ENCODE results near the gene ISYNA1.

The ISYNA1 gene

GRCh38 chr19:18453269-18454024, 15.5 kb upstream of the ISYNA1 start:
- ATAC-seq (no peak), DNase-seq (no peak)
- no peak overlapping the region for H3K4me3 Mint-ChIP-seq
- peaks cover 15% of the 10 kb centered on the region for H3K4me1 Mint-ChIP-seq
- no peaks in the 10 kb centered on the region for H3K9me3 Mint-ChIP-seq
- H3K27ac Mint-ChIP-seq, result no peak overlapping the region
- no peaks in the 10 kb centered on the region for H3K27me3 Mint-ChIP-seq

DNA sequence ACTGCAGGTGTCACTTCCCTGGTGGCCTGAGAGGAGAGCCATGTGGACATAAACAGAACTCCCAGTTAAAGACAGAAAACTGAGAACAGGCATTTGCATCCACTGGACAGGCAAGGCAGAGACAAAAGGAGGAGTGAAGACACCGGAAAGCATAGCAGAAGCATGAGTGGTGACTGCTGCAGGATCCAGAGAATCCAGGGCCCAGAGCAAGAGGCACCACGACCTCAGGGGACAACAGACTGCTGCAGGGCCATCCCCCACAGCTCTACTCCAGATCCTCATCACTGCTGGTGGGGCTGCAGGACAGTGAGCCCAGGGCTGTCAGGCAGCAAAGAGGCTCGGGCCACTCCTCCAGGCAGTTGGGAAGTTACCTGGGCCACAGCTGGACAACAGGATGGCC, 14.5 kb upstream of the ISYNA1 start:
- Mint-ChIP-seq H3K27ac (no peak overlapping the region), H3K9me3 (no peaks in the 10 kb centered on the region), H3K4me1 (peaks cover 15% of the 10 kb centered on the region), H3K27me3 (no peaks in the 10 kb centered on the region), H3K4me3 (no peak overlapping the region)
- DNase-seq (no peak), ATAC-seq (no peak)

DNA sequence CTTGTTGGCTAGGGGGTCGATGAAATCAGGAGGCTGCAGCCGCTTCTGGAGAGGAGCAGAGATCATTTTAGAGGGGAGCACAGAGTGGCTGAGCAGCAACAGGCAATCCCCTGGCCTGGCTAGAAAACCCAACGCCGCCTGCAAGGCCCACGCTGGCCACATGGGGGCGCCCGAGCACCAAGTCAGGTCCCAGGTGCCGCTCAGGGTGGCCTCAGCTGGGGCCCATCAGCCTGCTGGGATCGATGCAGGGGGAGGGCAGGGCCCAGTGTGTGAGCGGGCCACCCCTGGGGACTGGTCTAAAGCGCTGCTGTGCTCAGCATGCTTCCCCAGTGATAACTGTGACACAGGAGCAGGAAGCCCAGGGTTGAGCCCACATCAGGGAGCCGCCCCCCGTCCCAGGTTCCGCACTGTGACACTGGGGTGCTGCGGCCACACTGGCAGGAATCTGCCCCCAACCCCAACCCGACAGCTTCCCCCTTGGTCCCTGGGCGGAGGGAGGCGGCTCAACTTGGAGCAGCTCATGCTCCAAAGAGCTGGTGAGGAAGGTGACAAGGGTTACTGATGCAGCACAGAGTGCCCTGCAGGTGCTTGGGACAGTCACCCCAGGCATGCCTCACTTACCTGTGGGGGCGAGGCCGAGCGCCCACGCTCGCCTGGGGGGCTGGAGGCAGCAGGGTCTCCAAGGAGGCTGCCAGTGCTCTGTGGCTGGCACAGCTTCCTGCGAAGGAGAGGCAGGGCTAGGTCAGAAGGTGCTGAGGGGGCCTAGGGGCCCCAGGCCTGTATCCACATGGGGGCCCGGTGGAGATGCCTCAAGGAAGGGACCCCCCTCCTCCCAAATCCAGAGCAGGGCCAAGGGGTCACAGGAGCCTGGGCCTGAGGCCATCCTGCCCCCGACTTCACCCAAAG, 13.3 kb upstream of the ISYNA1 start:
- peak; percentile 86 to 89 for DNase-seq
- no peaks in the 10 kb centered on the region for H3K27me3 Mint-ChIP-seq
- peak overlapping the region in 1 of 2 donors; percentile 68 for H3K27ac Mint-ChIP-seq
- peaks cover 15% of the 10 kb centered on the region for H3K4me1 Mint-ChIP-seq
- H3K9me3 Mint-ChIP-seq, result no peaks in the 10 kb centered on the region
- H3K4me3 Mint-ChIP-seq, result no peak overlapping the region
- ATAC-seq, result peak; percentile 91

GRCh38 chr19:18450021-18450930, 12.3 kb upstream of the ISYNA1 start:
- ATAC-seq, result peak; percentile 29

DNA sequence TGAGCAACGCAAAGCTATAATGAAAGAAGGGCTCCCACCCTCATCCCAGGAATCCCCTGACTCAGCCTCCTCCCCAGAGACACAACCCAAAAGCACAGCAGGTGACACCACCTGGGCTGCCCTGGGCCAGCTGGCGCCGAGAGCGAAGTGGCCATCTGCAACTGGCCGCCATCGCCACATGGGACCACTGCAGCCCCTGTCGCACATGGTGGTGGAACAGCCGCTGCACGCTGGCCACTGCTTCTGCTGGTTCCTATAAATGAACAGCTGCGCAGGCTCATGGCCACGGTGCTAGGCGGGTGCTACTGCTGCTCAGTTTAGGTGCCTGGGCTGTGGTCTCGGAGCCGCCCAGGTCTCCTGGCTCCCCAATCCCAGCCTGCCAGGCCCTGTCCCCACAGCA, 11.6 kb upstream of the ISYNA1 start:
- H3K27me3 Mint-ChIP-seq, result no peaks in the 10 kb centered on the region
- no peak for ATAC-seq
- H3K9me3 Mint-ChIP-seq, result no peaks in the 10 kb centered on the region
- H3K27ac Mint-ChIP-seq, result peak overlapping the region in 1 of 2 donors; percentile 80
- H3K4me1 Mint-ChIP-seq, result peaks cover 15% of the 10 kb centered on the region
- DNase-seq, result no peak
- no peak overlapping the region for H3K4me3 Mint-ChIP-seq

More at GRCh38 chr19:18450021-18450930, 12.3 kb upstream of the ISYNA1 start:
- Mint-ChIP-seq H3K4me1 (peaks cover 15% of the 10 kb centered on the region), H3K27me3 (no peaks in the 10 kb centered on the region), H3K9me3 (no peaks in the 10 kb centered on the region), H3K27ac (peak overlapping the region in 1 of 2 donors; percentile 68), H3K4me3 (no peak overlapping the region)
- DNase-seq, result no peak

DNA sequence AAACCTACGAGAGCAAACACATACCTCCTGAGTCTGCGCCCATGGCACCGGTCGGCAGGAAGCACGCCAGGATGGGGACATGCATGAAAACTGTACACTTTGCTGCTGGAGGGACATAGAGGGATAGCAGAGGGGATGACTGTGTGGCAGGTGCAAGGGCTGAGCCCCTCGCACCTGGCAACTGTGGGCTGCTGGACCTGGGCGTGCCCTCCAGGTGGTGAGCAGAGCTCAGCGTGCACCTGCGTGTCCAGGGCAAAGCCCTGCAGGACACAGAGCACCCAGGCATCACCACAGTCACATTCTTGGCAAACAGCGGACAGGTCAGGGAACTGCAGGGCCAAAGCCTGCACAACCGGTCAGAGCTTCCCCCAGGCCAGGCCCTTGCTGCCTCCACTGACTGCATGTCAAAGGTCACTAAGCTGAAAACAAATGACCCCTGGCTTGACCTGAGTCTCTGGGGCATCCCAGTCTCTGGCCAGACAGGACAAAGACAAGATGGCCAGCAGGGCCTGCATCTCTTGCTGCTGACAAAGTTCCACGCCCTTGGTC, 9.0 kb upstream of the ISYNA1 start:
- DNase-seq, result no peak
- Mint-ChIP-seq H3K9me3 (peaks cover 6 to 9% of the 10 kb centered on the region in 2 donors), H3K4me1 (peaks cover 34% of the 10 kb centered on the region), H3K27ac (no peak overlapping the region), H3K4me3 (no peak overlapping the region), H3K27me3 (no peaks in the 10 kb centered on the region)
- ATAC-seq, result no peak

DNA sequence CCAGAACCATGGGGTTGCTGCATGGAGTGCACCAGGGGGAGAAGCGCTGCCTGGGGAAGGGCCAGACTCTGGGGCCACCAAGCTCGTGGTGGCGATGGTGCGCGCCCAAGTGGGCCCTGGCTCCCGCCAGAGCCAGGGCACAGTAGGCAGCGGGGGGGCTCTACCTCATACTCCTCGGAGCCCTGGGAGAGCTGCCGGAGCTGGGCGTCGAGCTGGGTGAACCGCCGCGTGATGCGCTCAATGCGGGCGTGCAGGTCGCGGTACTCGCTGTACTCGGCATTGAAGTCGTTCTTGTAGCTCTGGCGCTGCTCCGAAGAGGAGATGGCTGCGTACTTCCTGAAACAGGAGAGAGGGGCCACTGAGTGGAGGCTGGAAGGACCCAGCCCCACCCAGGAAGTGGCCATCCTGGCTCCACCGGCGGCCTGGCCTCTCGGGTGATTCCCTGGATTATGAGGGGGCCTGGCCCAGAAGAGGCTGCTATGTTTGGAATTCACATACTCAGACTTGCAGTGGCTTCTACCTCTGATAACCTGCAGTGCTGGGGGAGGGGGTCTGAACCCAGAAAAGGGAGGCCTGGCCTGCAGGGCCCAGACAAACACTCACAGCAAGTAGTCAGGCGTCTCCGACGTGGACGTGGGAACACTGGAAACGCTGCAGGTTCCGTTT, 8.3 kb upstream of the ISYNA1 start:
- ATAC-seq, result no peak
- no peak for DNase-seq
- peak overlapping the region in 1 of 2 donors; percentile 48 for H3K27ac Mint-ChIP-seq

GRCh38 chr19:18445262-18445948, 7.5 kb upstream of the ISYNA1 start:
- peaks cover 38% of the 10 kb centered on the region for H3K4me1 Mint-ChIP-seq
- H3K27me3 Mint-ChIP-seq, result no peaks in the 10 kb centered on the region
- ATAC-seq (no peak), DNase-seq (no peak)
- peaks cover 6 to 9% of the 10 kb centered on the region in 2 donors for H3K9me3 Mint-ChIP-seq
- no peak overlapping the region for H3K4me3 Mint-ChIP-seq
- peak overlapping the region in 1 of 2 donors; percentile 42 for H3K27ac Mint-ChIP-seq

More for the DNA sequence above, 8.3 kb upstream of the ISYNA1 start:
- peaks cover 6 to 9% of the 10 kb centered on the region in 2 donors for H3K9me3 Mint-ChIP-seq
- H3K4me1 Mint-ChIP-seq, result peaks cover 39% of the 10 kb centered on the region
- H3K27me3 Mint-ChIP-seq, result no peaks in the 10 kb centered on the region
- no peak overlapping the region for H3K4me3 Mint-ChIP-seq

- Mint-ChIP-seq H3K4me1 (peaks cover 37% of the 10 kb centered on the region), H3K9me3 (peaks cover 6 to 9% of the 10 kb centered on the region in 2 donors), H3K27me3 (no peaks in the 10 kb centered on the region), H3K27ac (no peak overlapping the region), H3K4me3 (no peak overlapping the region)
- ATAC-seq (no peak), DNase-seq (no peak)
These were observed 6.6 kb upstream of the ISYNA1 start for GRCh38 chr19:18444513-18444912.

DNA sequence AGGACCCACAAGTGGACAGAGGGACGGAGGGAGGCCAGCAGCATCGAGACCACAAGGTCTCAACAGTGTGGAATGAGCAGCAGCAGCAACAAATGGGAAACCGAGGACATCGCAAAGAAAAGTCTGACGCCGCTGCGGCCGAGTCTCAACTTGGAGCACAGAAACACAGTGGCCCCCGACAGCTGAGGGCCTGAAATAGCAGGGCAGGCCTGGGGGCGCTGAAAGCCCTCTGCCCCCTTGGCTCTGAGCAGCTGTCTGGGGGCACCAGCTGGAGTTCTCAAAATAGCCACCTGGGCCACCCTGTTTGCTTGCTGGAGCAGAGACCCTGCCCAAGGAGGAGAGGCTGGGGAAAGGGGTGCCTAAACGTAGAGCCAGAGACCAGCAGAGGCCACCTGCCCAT, 5.9 kb upstream of the ISYNA1 start:
- no peak overlapping the region for H3K27ac Mint-ChIP-seq
- H3K9me3 Mint-ChIP-seq, result peaks cover 6 to 9% of the 10 kb centered on the region in 2 donors
- peaks cover 44% of the 10 kb centered on the region for H3K4me1 Mint-ChIP-seq
- no peak for ATAC-seq
- no peaks in the 10 kb centered on the region for H3K27me3 Mint-ChIP-seq
- DNase-seq, result no peak
- no peak overlapping the region for H3K4me3 Mint-ChIP-seq

DNA sequence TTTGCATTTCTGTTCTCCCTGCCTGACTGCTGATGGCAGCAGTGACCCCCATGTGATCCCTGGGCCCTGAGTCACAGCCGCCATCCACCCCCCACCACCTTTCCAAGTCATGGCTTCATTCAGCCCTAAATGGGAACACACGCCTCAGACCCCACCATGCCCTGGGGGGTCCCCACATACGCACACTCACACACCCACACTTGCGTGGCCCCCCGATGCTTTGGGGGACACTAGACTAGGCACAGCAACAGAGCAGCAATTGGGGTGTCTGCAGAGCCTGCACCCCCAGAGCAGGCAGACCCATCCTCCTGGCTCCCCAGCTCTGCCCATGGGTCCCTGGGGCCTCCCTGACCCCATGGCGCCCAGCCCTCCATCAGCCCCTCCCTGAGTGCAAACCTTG, 5.5 kb upstream of the ISYNA1 start:
- Mint-ChIP-seq H3K27ac (no peak overlapping the region), H3K9me3 (peaks cover 6 to 9% of the 10 kb centered on the region in 2 donors), H3K4me3 (no peak overlapping the region), H3K4me1 (peaks cover 48% of the 10 kb centered on the region), H3K27me3 (no peaks in the 10 kb centered on the region)
- ATAC-seq (no peak), DNase-seq (no peak)

DNA sequence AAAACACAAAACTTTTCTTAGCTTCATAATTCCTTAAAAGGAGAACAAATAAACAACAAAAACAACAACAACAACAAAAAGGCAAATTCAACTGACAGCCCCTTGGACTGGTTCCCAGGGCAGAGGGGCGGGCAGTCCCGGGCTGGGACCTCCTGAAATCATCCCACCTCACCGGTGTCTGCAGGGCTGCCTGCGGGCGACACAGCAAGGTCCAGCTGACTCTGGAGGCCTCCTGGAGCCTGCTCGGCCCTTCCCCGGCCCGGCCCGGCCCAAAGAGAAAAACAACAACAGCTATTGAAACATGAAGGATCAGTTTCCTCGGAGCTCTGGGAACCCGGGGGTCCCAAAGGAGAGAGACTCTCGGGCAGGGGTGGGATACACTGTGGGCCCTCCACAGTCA, 5.0 kb upstream of the ISYNA1 start:
- no peak for ATAC-seq
- H3K27ac Mint-ChIP-seq, result peak overlapping the region; percentile 21 to 58
- no peaks in the 10 kb centered on the region for H3K27me3 Mint-ChIP-seq
- DNase-seq, result no peak
- peaks cover 50% of the 10 kb centered on the region for H3K4me1 Mint-ChIP-seq
- no peak overlapping the region for H3K4me3 Mint-ChIP-seq
- H3K9me3 Mint-ChIP-seq, result peaks cover 6 to 9% of the 10 kb centered on the region in 2 donors

DNA sequence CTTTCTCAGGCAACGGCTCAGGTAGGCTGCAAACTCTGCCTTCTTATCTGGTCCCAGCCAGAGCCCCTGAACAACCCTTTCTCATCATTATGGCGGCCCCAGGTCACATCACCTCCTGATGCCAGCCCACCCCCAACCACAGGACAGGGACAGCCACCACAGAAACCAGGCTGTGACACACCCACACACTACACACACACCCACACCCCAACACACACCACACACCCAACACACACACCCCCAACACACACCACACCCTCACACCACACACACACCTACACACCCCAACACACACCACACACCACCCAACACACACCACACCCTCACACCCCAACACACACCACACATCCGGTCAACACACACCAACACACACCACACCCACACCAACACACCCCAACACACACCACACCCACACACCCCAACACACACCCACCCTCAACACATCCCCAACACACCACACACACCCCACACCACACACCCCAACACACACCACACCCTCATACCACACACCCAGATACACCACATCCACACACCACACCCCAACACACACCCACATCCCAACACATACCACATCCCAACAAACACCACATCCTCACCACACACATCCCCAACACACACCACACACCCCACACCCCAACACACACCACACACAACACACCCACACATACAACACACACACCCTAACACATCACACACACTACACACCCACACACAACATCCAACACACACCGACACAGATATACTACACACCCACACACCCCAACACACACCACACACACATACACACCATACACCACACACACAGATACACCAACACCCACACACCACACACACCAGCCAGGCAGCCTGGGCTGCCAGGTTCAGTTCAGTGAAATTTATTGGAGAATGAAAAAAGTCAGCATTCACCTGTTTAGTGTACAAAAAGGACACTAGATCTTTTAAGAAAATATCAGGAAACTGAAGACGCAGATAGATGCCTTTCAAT, 4.2 kb upstream of the ISYNA1 start:
- Mint-ChIP-seq H3K4me3 (peak overlapping the region in 1 of 2 donors; percentile 15), H3K9me3 (peaks cover 6 to 9% of the 10 kb centered on the region in 2 donors), H3K27ac (peak overlapping the region in 1 of 2 donors; percentile 86), H3K4me1 (peaks cover 50% of the 10 kb centered on the region), H3K27me3 (no peaks in the 10 kb centered on the region)
- ATAC-seq, result peak; percentile 6
- DNase-seq, result peak in 1 of 2 donors; percentile 51
